HTR-8/SVneo (cell line): ENCODE data around the gene MYO1E.
"Not testable (repeated sequence)": the region's sequence is repeated elsewhere in the genome, so short reads cannot be mapped to it uniquely, and the experiment has no call there.

Source experiments
- DNase-seq: peaks from one replicate; pipeline ENCODE4 v3.0.0; 2011; ENCODE audit warnings: low spot score, mixed read lengths; ENCODE audit not compliant: insufficient read length
- FAIRE-seq: peaks from 2 replicates; lab custom pipeline; 2011; peaks lifted over from hg19 to GRCh38; lab: Jason Lieb, UNC

Gene MYO1E

DNA sequence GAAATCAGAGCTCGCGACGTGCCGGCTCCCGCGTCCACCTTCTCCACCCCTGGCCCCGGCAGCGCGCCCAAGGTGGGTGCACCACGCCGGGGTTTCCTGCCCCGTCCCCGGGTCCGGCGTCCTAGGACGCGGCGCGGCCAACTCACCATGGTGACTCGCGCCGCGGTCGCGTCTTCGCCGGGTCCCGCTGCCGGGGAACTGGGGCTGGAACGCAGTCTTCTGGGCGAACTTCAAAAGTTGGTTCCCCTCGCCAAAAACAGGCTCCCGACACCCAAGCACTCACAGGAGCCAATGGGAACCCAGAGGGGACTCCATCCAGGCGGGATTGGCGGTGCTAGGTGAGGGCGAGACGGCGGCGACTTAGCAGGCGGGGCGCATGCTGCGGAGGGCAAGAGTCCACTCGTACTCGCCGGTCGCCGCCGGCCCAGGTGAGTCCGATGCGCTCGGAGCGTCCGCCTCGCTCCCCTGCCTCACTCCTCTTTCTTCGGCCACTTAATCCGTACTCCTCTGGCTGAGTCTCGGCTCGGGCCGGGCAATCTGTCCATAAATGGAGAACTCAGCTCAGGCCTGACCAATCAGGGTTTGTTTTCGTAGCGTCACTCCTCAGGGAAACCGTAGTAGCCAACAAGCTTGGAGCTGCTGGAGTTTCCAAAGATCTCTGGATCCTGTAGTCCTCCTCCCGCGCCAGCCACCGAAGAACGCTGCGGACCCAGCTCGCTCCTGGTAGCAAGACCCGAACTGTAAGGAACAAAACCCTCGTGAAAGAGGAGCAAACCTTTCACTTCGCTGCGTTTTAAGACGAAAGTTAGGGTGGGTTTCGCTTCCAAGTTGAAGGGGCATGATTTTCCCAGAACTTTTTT is at the start of gene MYO1E:
TSS of gene MYO1E (minus strand) at position 520 of the 860 bp plus-strand sequence. CDS start at position 149, 371 bp downstream.
- FAIRE-seq (peak; percentile 26), DNase-seq (peak; percentile 96)

DNA sequence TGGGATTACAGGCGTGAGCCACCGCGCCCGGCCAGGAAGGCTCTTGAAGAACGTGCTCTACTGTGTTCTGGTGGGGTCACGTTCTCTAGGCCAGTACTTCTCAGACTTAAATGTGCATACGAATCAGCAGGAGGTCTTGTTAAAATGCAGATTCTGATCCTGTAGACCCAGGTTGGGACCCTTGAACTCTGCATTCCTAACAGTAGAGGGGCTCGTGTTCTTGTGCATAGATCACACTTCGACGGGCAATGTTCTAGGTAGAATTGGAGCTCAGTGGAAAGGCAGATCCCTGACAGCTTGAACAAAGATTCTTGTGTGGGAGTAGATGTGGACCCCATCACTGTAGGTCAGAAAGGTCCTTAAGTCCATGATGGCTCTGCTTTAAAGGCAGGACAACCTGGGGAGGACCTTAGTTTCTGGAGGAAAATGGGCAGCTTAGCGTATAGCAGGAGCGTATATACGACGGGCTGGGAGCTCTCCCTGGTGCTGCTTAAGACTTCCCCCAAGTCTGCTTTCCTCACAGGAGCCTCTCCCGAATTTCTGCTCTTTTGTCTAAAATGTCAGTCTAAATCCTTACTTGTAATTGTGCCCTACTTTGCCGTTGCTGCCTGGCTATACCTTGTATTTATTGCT is 48.4 kb upstream of the MYO1E start:
- DNase-seq (no peak), FAIRE-seq (no peak)

DNA sequence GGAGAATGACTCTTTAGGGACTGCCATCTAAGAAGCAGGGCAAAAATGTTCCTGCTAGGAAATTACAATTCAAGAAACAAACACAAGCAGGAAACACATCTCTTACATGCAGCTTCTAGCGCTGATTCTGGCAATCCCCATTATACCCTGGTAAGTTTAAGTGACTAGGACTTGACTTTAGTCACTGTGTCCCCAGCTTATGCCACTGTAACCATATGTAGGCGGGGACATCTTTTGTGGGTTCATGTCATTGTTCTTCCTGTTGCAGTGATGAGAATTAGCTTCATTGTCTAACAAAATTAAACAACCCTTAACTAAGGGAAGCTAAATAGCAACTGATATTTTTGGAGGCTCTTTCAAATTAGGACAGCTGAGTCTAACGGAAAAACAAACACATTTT is 47.4 kb upstream of the MYO1E start:
- DNase-seq: no peak
- FAIRE-seq: no peak

DNA sequence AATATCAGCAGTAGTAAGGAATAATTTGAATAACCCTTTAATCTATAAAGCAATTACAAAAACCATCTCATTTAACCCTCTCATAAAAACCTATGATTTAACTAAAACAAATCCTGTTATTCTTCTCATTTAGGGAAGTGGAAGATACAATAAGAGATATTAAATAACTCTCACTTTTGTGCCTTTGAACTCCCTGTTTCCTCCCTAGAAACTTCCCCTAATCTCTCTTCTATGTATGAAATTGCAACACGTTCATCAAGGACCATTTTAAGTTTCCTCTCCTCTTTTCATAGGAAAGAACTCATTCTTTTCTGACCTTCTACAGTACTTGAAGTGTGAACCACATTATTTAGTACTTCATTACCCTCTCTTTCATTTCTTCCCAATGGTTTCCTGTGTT is 46.5 kb upstream of the MYO1E start:
- no peak for FAIRE-seq
- no peak for DNase-seq

DNA sequence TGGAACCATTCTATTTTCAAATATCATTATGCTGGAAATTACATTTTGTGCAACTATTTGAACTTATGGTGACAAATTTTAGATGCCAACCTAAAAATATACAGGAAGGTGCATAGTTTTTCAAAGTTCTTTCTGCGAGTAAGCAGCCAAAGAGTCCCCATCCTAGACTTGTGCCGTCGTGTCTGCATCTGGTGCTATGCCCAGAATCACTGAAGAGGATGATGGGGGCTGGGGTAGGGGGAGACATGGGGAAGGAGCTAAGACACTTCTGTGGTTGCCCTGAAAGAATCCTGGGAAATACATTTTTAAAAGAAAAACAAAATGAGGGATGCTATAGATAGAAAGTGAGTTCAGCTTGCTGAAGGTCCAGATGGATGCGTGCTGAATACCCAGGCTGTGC is 44.1 kb upstream of the MYO1E start:
- FAIRE-seq: no peak
- DNase-seq: no peak

DNA sequence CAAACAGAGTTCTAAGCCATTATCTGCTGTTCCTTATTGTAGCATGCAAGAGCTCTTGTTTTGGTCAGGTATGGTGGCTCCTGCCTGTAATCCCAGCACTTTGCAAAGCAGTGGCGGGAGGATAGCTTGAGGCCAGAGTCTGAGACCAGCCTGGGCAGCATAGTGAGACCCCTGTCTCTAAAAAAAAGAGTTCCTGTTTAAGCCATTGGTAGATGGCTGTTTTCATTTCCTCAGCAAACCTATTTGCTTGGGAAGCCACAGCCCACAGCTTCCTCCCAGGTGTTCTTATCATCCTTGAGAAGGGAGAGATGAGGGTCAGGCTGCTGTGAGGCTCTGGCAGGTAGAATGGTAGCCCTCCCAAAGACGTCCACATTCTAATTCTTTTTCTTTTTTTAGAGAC is 40.9 kb upstream of the MYO1E start:
- no peak for DNase-seq
- FAIRE-seq: no peak

DNA sequence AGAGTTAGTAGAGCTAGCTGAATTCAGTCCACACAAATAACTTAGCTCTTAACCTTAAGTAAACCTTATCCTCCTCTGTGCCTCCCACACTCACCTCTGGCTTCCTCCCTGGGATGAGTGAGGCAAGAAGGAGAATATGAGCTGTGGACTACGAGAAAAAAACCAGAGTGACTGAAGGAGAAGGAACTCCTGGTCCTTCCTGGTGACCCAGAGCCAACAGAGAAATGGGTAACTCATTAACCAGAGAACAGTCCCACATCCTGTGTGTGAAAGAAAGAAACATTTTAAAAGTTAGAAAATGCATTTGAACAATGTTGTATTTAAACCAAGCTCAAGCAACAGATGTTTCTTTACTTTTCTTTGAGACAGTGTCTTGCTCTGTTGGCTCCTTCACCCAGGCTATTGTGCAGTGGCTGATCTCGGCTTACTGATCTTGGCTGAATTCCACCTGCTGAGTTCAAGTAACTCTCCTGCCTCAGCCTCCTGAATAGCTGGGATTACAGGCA is 37.8 kb upstream of the MYO1E start:
- DNase-seq (no peak), FAIRE-seq (no peak)

DNA sequence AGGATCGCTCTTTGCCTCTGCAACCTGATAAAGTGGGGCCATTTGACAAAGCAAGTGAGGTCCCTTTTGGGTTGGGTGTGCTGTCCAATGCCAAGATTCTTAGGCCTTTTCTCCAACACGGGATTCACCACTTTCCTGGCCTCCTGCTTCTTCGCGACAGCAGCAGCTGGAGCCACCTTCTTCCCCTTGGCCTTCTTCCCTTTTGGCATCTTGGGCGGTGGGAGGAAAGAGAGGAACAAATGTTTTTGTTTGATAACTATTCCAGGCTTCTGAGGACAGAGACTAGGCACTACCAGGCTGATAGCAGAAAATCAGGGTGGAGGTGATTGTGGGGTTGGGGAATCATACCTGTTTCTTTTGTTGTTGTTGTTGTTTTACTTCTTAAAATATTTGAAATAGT is 35.3 kb upstream of the MYO1E start:
- DNase-seq: no peak
- FAIRE-seq: no peak

DNA sequence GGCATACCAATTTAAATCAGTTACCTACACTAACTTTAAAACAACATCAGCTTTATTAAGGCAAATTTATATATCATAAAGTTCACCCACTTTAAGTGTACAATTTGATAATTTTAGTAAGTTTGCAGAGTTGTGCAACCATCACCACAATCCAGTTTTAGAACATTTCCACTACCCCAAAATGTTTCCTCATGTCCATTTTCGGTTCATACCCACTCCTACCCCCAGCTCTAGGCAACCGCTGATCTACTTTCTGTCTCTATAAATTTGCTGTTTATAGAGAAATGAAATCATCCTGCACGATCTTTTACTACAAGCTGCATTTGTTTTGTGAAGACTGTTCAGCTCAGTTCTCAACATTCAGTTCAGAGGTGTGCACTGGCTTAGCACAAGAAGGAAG is 33.8 kb upstream of the MYO1E start:
- DNase-seq: no peak
- no peak for FAIRE-seq

DNA sequence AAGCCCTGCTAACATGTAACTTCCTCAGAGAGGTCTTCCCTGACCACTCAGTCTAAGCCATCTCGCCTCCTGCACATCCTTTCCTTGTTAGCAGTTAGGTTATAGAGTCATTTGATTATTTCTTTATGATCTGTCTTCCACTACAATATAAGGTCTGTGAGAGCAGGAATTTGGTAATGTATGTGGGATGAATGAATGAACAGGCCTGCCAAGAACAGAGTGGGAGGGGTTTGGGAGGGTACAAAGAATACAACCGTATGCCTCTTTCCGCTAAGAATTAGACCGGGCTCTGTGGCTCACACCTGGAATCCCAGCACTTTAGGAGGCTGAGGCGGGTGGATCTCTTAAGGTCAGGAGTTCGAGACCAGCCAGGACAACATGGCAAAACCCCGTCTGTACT is 32.4 kb upstream of the MYO1E start:
- DNase-seq (no peak), FAIRE-seq (no peak)

DNA sequence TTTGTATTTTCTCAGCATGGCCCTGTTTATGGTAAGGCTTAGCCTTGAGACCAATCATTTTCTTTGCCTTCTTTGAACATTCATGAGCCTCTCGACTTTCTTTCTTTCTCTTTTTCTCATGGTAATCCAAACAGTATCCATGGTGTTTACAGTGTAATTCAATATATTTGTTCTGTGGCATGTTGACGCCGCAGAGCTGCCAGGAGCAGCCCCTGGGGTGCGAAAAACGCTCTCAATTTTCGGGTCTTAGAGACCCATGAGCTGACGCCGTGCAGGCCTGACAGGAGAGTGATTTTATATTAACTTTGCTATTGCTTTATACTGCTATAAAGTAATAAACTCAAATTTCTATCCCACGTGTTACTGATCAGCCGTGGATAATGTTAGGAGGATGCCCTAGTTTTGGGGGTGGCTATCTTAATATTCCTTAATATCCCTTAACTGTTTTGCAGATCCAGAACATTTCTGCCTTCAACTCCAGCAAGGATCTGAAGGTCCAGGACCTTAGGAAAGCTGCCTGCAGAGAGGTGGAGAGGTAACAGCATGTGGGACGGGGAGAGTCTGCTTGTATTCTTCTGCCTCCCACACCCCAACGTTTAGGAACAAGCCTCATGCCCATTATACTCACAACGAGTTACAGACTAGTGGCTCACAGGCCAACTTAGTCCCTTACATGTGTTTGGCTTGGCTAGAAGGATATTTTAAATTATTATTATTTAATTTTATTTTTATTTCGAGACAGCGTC is 29.3 kb upstream of the MYO1E start:
- no peak for FAIRE-seq
- no peak for DNase-seq

DNA sequence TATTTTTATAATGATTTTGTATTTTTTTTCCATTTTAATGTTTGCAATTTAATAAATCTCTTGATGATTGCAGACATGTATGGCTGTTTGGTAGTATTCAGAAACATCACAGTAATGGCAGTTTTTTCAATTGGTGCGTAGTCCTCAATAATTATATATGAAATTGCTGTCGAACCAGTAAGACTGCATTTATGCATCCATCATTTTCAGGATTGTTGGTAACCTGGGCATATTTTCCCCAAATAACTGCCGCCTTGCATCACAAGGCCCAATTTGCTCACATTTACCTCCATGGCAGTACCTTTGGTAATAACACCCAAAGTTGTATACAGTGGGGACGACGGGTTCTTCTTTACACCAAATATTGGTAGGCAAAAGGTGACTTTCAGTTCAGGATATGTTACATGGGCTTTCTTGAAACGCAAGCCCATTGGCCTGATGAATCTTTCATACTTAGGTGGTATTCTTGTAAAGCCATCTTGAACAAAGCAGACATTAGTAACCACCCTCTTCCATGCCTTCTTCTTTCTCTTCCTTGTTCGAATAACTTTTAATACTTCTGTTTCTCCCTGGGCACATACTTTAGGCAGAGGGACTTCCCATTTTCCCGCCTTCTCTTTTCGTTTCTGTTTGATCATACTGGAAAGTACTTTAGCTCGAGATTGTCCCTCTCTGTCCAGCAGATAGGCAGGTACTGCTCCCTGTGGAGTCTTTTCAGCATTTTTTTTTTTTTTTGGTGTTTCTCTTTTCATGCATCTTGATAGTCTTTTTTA is 28.6 kb upstream of the MYO1E start:
- not testable (repeated sequence) for FAIRE-seq, DNase-seq

DNA sequence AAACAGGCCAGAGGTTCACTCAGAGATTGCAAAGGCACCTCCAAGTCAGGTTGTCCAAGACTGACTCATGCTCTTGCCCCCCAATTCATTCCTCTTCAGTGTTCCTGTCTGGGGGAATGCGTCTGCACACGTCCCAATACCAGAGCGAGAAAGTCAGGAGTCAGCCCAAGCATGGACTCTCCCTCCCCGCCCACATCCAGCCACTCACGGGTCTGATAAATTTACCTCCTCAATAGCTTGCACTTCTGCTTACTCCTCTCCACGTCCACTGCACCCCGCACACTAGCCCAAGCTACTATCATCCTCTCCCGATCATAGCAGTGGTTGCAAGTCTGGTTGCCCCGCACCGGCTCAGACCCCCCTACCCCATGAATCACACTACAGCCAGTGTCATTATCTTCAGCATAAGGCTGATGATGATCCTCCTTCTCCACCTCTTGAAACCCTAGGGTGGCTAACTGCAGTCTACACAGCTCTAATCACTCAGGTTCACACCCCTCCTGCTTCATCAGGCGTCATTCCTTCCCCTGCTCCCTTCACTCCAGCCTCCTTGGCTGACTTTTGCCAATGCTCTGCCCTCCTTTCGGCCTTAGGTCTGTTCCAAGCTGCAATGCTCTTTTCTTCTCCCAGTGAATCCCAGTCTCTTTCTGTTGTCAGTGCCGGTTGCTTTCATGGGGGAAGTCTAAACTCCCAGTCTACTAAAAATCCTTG is 27.6 kb upstream of the MYO1E start:
- FAIRE-seq (no peak), DNase-seq (no peak)

DNA sequence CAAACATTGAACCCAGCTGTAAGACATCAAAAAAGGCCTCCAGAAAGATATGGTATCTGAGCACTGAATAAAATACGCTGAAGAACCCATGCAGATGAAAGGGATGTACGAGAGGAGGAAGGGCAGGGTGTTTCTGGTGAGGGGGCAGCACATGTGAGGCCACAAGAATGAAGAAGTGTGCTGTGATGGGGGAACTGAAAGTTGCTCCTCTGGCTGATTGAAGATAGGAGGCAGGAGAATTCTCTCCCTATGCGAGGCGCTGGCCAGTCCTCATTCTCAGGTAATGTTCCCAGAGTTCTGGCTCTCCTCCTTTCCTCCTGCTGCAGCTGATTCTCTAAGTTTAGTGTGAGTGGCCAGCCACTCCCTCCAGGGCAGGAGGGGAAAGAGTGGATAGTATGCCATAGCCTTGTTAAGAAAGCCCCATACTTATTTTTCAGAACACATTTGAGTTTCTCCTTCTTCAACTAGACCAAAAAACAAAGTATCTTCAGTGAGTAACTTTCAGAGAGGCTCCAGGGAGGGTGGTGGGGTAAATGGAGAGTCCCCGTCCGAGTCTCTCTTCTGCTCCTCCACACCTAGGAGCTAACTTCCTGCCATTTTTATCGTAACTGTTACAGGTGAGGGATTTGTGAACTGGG is 26.9 kb upstream of the MYO1E start:
- DNase-seq (no peak), FAIRE-seq (no peak)

DNA sequence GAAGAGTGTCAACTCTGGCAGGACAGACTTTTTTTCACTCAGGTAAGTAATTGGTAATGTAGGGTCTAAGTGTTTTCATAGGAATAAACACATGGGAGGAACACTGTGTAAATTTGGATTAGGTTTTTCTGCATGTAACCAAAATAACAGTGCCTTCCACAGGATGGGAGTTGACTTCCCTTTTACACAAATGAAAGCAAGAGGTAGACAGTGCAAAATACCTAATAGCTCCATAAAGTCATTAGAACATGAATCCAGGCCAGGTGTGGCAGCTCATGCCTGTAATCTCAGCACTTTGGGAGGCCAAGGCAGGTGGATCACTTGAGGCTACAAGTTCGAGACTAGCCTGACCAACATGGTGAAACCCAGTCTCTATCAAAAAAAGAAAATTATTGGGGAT is 25.5 kb upstream of the MYO1E start:
- DNase-seq (no peak), FAIRE-seq (no peak)

DNA sequence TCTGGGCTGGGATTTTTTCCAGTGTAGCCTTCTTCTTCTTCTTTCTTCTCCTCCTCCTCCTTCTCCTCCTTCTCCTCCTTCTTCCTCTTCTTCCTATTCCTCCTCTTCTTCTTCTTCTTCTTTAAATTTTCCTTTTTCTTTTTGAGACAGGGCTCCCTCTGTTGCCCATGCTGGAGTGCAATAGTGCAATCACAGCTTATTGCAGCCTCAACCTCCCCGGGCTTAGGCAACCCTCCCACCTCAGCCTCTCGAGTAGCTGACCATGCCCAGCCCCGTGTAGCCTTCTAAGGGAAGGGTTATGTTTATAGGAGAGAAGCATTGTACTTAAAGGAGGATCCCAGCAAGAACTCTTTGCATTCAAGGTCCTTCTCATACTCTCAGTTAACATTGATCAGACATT is 24.0 kb upstream of the MYO1E start:
- FAIRE-seq: no peak
- no peak for DNase-seq

DNA sequence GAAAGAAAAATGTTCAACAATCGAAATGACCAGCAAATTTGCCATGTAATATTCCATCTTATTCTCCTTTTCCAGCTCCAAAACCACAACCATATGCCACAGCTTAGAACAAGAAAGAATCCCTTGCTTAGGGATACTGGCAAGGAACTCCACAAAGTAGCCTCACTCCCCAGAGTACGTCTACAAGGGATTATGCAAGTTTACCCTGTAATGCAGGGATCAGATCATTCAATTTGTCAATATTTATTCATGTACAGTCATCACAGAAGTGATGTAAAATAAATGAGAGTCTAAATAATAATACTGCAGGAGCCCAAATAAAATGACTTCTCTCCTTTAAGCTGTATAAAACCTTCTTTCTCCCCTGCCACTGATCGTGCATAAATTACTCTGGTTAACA is 23.5 kb upstream of the MYO1E start:
- FAIRE-seq (no peak), DNase-seq (no peak)

DNA sequence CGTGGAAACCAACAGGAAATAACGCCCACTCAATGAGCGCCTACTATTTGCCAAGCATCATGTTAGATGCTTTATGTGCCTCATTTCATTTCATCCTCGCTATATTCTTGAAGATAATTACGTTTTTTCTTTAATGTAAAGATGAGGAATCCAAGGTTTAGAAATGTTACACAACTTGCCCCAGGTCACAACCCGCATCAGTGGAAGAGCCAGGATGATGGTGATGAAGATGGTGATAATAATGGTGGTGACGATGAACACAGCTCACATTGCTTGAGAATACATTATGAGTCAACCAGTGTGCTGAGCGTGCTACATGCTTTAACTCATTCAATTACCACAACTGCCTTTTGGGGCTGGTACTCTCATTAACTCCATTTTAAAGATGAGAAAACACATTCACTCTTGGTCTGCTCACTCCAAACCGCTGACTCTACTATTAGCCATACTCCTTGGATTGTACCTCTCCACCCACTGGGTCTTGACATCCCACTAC is 21.5 kb upstream of the MYO1E start:
- no peak for DNase-seq
- no peak for FAIRE-seq

DNA sequence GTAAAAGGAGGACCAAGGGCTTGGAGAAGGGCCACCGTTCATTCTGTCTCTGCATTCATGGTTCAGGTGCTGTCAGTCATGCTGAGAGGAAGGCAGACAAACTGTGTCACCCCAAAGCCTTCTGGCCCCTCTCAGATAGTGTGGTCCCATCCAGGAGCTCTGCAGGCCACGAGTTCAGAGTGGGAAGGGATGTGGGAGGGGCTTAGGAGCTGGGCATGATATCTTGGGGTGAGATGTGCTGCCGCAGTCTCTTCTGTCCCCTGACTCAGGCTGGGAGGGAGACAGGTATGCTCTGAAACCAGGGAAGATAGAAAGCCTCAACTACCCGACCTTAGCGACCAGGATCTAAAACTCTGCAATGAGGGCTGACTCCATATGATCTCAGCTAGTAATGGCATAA is 19.6 kb upstream of the MYO1E start:
- DNase-seq: no peak
- no peak for FAIRE-seq
